Omental fat pad (tissue), 4 donors: ENCODE data around the gene ZNF79. TPM values are rescaled to one million over a fixed set of nuclear protein-coding genes. Genes with fewer than 3 reads are reported as not detected.

Source experiments
- ATAC-seq: fragments of 150-250 bp; one replicate; pipeline ENCODE4 v1.9.1; 2016; ENCODE audit warnings: mild to moderate bottlenecking, moderate library complexity; ENCODE audit not compliant: low FRiP score
- DNase-seq: peaks from one replicate; pipeline ENCODE4 v3.0.0-alpha.2; 2019; ENCODE audit warnings: low spot score
- CTCF ChIP-seq, 3 donors: fragments of 450-650 bp; IDR thresholded peaks; one replicate each; pipeline ENCODE4 v1.5.1; 2016 to 2017; ENCODE audit warnings: antibody characterized with exemption in 3 of 3, mild to moderate bottlenecking in 3 of 3, moderate library complexity in 2 of 3
- total RNA-seq, 4 donors: library from RNA; depleted of rRNA; stranded (reverse); fragments of >200 nt; gene quantifications; one replicate each; pipeline ENCODE4 v1.1.0, GENCODE V29; 2016

Gene ZNF79
- total RNA-seq, 4 donors from 2014 or later, result 5.0 to 15.4 (median 6.3) TPM

GRCh38 chr9:127467621-127468020, 43.4 kb downstream of the ZNF79 start:
- TF ChIP-seq CTCF (IDR thresholded peaks at IDR 0.05), result no peak
- DNase-seq (no peak), ATAC-seq (no peak)

- ATAC-seq (no peak), DNase-seq (no peak)
- no peak for TF ChIP-seq CTCF (IDR thresholded peaks at IDR 0.05)
Observed at GRCh38 chr9:127470662-127471061, 46.5 kb downstream of the ZNF79 start.

- no peak for DNase-seq
- no peak for ATAC-seq
- TF ChIP-seq CTCF (IDR thresholded peaks at IDR 0.05), result no peak
Observed at GRCh38 chr9:127473501-127473900, 49.3 kb downstream of the ZNF79 start.

- ATAC-seq (no peak), DNase-seq (no peak)
- no peak for TF ChIP-seq CTCF (IDR thresholded peaks at IDR 0.05)
Observed at GRCh38 chr9:127473932-127474331, 49.8 kb downstream of the ZNF79 start.

GRCh38 chr9:127474592-127474991, 50.4 kb downstream of the ZNF79 start:
- ATAC-seq, result no peak
- no peak for TF ChIP-seq CTCF (IDR thresholded peaks at IDR 0.05)
- DNase-seq, result no peak

GRCh38 chr9:127479507-127480081, 55.4 kb downstream of the ZNF79 start:
- TF ChIP-seq CTCF (IDR thresholded peaks at IDR 0.05), result no peak
- ATAC-seq (no peak), DNase-seq (no peak)

GRCh38 chr9:127482662-127483061, 58.5 kb downstream of the ZNF79 start:
- DNase-seq, result no peak
- no peak for TF ChIP-seq CTCF (IDR thresholded peaks at IDR 0.05)
- no peak for ATAC-seq
